Activated T-cell treated with anti-CD3 and anti-CD28 coated beads, Interleukin-2, amount 50 U/mL, for 72 hours (primary cell): ENCODE data around the gene DAAM1. TPM values are rescaled to one million over a fixed set of nuclear protein-coding genes. Genes with fewer than 3 reads are reported as not detected.

ENCODE experiments used
- ATAC-seq, 2 donors: fragments of 150-1000 bp; cut with Tn5 transposase; replicated peaks in 1 of 2; 2 replicates each; pipeline ENCODE4 v1.10.0; 2021; ENCODE audit warnings: moderate library complexity in 2 of 2, mild to moderate bottlenecking in 1 of 2
- DNase-seq, 2 donors: peaks; one replicate each; pipeline ENCODE4 v3.0.0; 2021 to 2022; ENCODE audit warnings: mixed read lengths in 1 of 2
- H3K27ac Mint-ChIP-seq: one replicate; pipeline ENCODE4 v1.8.0; 2022; ENCODE audit warnings: mild to moderate bottlenecking, moderate library complexity, mixed read lengths
- H3K27me3 Mint-ChIP-seq: one replicate; pipeline ENCODE4 v1.8.0; 2022; ENCODE audit warnings: low read depth, mixed read lengths
- H3K36me3 Mint-ChIP-seq, 2 donors: one replicate each; pipeline ENCODE4 v1.8.0; 2022; ENCODE audit warnings: mixed read lengths in 2 of 2, mild to moderate bottlenecking in 1 of 2; ENCODE audit not compliant: insufficient read depth in 2 of 2
- H3K4me1 Mint-ChIP-seq: one replicate; pipeline ENCODE4 v1.8.0; 2022; ENCODE audit warnings: low read depth, mixed read lengths
- H3K4me3 Mint-ChIP-seq, 2 donors: one replicate each; pipeline ENCODE4 v1.8.0; 2022; ENCODE audit warnings: mild to moderate bottlenecking in 2 of 2, mixed read lengths in 2 of 2, moderate library complexity in 2 of 2
- H3K9me3 Mint-ChIP-seq, 2 donors: one replicate each; pipeline ENCODE4 v1.8.0; 2022; ENCODE audit warnings: mixed read lengths in 2 of 2
- total RNA-seq, 2 donors: library from RNA; stranded (reverse); gene quantifications; one replicate each; pipeline ENCODE4 v1.2.3, GENCODE V29; 2022

DAAM1 gene
- total RNA-seq, 2 donors from 2014 or later = 7.8 to 14.1 TPM

- DNase-seq (no peak), ATAC-seq (no peak)
- Mint-ChIP-seq H3K4me1 (no peaks in the 10 kb centered on the region), H3K36me3 (no peaks in the 10 kb centered on the region), H3K27me3 (no peaks in the 10 kb centered on the region), H3K9me3 (no peaks in the 10 kb centered on the region), H3K27ac (no peak overlapping the region), H3K4me3 (no peak overlapping the region)
These were observed 120.9 kb downstream of the DAAM1 start for GRCh38 chr14:59309291-59309900.

GRCh38 chr14:59310633-59311032 lies 122.2 kb downstream of the DAAM1 start:
- ATAC-seq (no peak), DNase-seq (no peak)
- Mint-ChIP-seq H3K4me1 (no peaks in the 10 kb centered on the region), H3K4me3 (no peak overlapping the region), H3K27ac (no peak overlapping the region), H3K36me3 (no peaks in the 10 kb centered on the region), H3K9me3 (no peaks in the 10 kb centered on the region), H3K27me3 (no peaks in the 10 kb centered on the region)

DNA sequence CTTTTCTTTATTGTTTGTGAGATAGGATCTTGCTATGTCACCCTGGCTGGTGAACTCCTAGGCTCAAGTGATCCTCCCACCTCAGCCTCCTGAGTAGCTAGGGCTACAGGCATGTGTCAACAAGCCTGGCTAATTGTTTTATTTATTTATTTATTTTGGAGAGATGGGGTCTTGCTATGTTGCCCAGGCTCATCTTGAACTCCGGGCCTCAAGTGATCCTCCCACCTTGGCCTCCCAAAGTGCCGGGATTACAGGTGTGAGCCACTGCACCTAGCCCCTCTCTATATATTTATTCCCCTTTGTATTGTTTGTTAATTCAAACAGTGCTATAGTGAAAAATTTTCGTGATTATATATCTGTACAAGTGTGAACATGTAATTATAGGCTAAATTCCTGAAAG lies 123.3 kb downstream of the DAAM1 start:
- DNase-seq (no peak), ATAC-seq (no peak)
- no peaks in the 10 kb centered on the region for H3K4me1 Mint-ChIP-seq
- H3K4me3 Mint-ChIP-seq = no peak overlapping the region
- H3K27me3 Mint-ChIP-seq = no peaks in the 10 kb centered on the region
- no peaks in the 10 kb centered on the region for H3K36me3 Mint-ChIP-seq
- H3K9me3 Mint-ChIP-seq = no peaks in the 10 kb centered on the region
- no peak overlapping the region for H3K27ac Mint-ChIP-seq

DNA sequence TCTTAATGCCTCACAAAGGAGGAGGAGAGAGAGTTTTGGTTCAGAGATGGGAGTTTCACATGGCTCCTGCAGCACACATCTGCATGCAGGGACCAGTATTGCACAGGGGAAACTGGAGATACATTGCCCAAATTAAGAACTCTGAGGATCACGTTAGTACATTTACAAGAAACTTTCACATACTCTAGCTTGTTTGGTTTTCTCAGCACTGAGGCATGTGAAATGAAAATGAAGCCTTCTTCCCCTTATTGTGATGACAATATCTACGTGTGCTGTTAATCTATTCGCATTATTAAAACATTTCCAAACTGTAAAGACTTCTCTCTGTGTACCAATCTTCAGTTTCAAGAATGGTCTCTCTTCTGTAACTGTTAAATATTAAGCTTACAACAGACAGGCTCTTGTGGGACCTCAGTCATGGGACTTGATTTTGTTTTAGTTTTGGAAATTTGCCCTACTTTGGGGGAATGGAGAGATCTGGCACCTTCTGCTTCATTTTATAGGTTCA lies 124.7 kb downstream of the DAAM1 start:
- Mint-ChIP-seq H3K4me1 (no peaks in the 10 kb centered on the region), H3K9me3 (no peaks in the 10 kb centered on the region)
- ATAC-seq = no peak

DNA sequence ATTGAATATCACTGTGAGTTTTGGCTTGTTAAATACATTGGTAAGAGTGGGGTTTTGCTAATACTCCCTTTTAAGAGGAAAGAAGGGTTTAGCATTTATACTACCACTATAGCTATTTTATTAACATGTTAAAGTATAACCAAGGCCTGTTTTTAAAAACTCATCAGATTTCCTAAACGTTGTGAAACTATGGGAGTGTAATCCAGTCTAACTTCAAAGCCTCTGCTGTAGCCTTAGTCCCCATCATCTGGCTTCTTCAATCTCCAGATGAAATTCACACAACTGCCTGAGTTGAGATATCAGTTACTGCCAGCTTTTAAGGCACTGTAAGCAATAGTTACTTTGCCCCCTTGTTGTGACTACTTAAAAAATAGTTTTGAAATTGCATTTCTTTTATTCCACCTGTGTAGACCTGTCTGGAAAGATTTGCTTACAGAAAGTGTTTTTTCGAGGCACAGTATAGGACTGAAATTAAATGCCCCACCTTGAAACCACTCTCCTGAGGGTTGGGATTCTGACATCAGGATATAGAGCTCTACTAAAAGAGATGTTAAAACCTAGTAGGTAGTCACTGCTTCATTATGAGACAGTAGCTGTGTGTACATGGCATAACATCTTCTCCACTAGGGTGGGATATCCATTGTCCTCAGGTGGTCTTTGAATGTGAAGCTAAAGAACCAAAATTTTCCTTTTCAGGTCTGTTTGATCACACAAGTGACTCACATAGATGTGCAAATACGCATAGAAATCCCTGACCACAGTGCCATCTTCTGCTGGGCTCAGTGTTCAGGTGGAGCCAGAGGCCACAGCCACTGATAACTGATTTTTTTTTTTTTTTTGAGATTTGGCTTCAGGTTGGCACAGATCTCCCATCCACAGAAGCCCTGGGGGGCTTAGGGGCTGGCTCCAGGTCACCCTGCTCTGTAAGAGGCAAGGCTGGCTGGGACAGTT lies 125.5 kb downstream of the DAAM1 start:
- Mint-ChIP-seq H3K36me3 (no peaks in the 10 kb centered on the region), H3K4me3 (no peak overlapping the region), H3K9me3 (no peaks in the 10 kb centered on the region), H3K4me1 (no peaks in the 10 kb centered on the region), H3K27me3 (no peaks in the 10 kb centered on the region), H3K27ac (no peak overlapping the region)
- DNase-seq (no peak), ATAC-seq (no peak)

More for the DNA sequence above, 124.7 kb downstream of the DAAM1 start:
- no peaks in the 10 kb centered on the region for H3K36me3 Mint-ChIP-seq
- no peak overlapping the region for H3K4me3 Mint-ChIP-seq
- H3K27ac Mint-ChIP-seq = no peak overlapping the region
- no peak for DNase-seq
- no peaks in the 10 kb centered on the region for H3K27me3 Mint-ChIP-seq

DNA sequence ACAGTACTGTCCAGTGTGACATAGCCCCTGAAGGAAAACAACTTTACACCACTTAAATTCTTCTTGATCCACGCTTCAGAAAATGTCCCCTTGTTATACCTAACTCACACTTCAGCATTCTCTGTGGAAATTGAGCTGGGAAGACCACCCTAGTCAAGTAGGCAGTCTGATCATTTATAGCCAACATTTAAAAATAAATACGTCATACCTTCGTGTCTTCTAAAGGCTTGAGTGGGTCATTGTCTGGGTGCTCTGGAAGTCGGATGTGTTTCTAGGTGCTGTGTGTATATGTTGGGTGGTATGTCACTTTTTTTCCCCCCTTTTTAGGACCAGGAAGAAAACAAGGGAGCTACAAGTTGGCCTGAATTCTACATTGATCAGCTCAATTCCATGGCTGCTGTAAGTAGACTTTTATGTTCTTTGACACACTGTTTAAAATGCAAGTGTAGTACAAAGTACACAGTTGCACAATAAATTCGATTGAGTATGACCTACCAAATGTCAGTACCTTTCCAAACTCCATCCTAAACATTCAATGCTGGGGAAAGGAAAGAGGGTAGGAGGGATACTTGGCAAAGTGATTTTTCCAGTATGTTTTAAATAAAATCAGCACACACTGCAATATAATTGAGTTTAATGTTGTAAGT lies 126.6 kb downstream of the DAAM1 start:
- Mint-ChIP-seq H3K4me3 (no peak overlapping the region), H3K27me3 (no peaks in the 10 kb centered on the region), H3K9me3 (no peaks in the 10 kb centered on the region), H3K27ac (no peak overlapping the region), H3K4me1 (no peaks in the 10 kb centered on the region), H3K36me3 (no peaks in the 10 kb centered on the region)
- DNase-seq (no peak), ATAC-seq (no peak)

DNA sequence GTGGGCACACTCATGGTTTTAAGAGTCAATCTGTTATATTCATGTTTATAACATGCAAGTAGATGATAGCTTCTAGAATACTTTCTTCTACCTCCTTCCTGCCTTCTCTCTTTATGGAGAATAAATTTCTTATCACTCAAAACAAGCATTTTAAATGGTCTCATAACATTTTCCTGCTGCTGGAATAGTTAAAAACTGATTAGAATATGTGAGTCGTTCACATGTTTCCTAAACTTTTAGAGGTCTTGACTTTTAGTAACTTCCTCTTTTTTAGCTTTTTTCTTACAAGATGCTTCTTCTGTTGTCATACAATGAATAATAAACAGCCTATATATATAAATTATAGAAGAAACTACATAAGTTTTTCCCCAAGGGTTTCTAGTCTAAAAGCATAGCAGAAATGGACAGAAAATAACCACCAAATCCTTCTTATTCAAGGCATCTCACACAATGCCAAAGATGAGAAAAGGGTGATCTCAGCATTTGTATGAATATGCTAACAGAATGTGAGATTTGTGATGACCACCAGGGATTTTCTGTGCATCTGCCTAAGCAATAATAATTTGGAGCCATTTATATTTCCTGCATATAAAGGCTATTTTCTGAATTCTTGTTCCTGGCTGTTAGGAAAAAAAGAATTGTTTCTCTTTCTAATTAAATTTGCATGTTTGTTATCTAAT lies 127.8 kb downstream of the DAAM1 start:
- H3K9me3 Mint-ChIP-seq = no peaks in the 10 kb centered on the region
- no peak overlapping the region for H3K4me3 Mint-ChIP-seq
- H3K36me3 Mint-ChIP-seq = no peaks in the 10 kb centered on the region
- DNase-seq (no peak), ATAC-seq (no peak)
- no peak overlapping the region for H3K27ac Mint-ChIP-seq
- H3K4me1 Mint-ChIP-seq = no peaks in the 10 kb centered on the region
- no peaks in the 10 kb centered on the region for H3K27me3 Mint-ChIP-seq

GRCh38 chr14:59317346-59317745 lies 128.9 kb downstream of the DAAM1 start:
- Mint-ChIP-seq H3K4me3 (no peak overlapping the region), H3K9me3 (no peaks in the 10 kb centered on the region), H3K27me3 (no peaks in the 10 kb centered on the region), H3K36me3 (no peaks in the 10 kb centered on the region), H3K27ac (no peak overlapping the region), H3K4me1 (no peaks in the 10 kb centered on the region)
- ATAC-seq (no peak), DNase-seq (no peak)

GRCh38 chr14:59317798-59318505 lies 129.5 kb downstream of the DAAM1 start:
- DNase-seq = no peak
- no peaks in the 10 kb centered on the region for H3K9me3 Mint-ChIP-seq
- no peaks in the 10 kb centered on the region for H3K36me3 Mint-ChIP-seq
- no peaks in the 10 kb centered on the region for H3K27me3 Mint-ChIP-seq
- ATAC-seq = no peak
- H3K27ac Mint-ChIP-seq = no peak overlapping the region
- H3K4me1 Mint-ChIP-seq = no peaks in the 10 kb centered on the region
- no peak overlapping the region for H3K4me3 Mint-ChIP-seq

GRCh38 chr14:59318908-59319307 lies 130.4 kb downstream of the DAAM1 start:
- Mint-ChIP-seq H3K9me3 (no peaks in the 10 kb centered on the region), H3K27me3 (no peaks in the 10 kb centered on the region), H3K4me3 (no peak overlapping the region), H3K36me3 (no peaks in the 10 kb centered on the region), H3K4me1 (no peaks in the 10 kb centered on the region), H3K27ac (no peak overlapping the region)
- DNase-seq = no peak
- ATAC-seq = no peak

GRCh38 chr14:59320361-59320760 lies 131.9 kb downstream of the DAAM1 start:
- H3K4me3 Mint-ChIP-seq = no peak overlapping the region
- no peaks in the 10 kb centered on the region for H3K27me3 Mint-ChIP-seq
- no peak for ATAC-seq
- H3K9me3 Mint-ChIP-seq = no peaks in the 10 kb centered on the region
- no peaks in the 10 kb centered on the region for H3K4me1 Mint-ChIP-seq
- no peak overlapping the region for H3K27ac Mint-ChIP-seq
- H3K36me3 Mint-ChIP-seq = no peaks in the 10 kb centered on the region
- DNase-seq = no peak

- H3K9me3 Mint-ChIP-seq = no peaks in the 10 kb centered on the region
- ATAC-seq (no peak), DNase-seq (no peak)
- no peak overlapping the region for H3K4me3 Mint-ChIP-seq
- H3K36me3 Mint-ChIP-seq = no peaks in the 10 kb centered on the region
- H3K4me1 Mint-ChIP-seq = no peaks in the 10 kb centered on the region
- H3K27ac Mint-ChIP-seq = no peak overlapping the region
- H3K27me3 Mint-ChIP-seq = no peaks in the 10 kb centered on the region
These were observed 132.5 kb downstream of the DAAM1 start for GRCh38 chr14:59320763-59321625.
